H1 (cell line): ENCODE results near the gene PITRM1. TPM values are rescaled to one million over a fixed set of nuclear protein-coding genes. Genes with fewer than 3 reads are reported as not detected.

Source experiments
- CTCF ChIA-PET: fragments of 300-600 bp; sonication (Branson Sonifier 250); formaldehyde crosslinking; loops from one replicate; lab custom pipeline; 2021; ENCODE audit not compliant: partially characterized antibody; lab: Charles Lee
- POLR2A ChIA-PET: fragments of 300-600 bp; sonication (Branson Sonifier 250); formaldehyde crosslinking; loops from one replicate; lab custom pipeline; 2021; ENCODE audit warnings: inconsistent platforms; ENCODE audit not compliant: partially characterized antibody; lab: Charles Lee
- DNase-seq, 2 experiments: peaks; one replicate each; pipeline versions ENCODE4 v3.0.0 to v3.0.0-alpha.2; 2010 to 2022; ENCODE audit warnings: low spot score in 2 of 2, low read depth in 1 of 2, mixed read lengths in 1 of 2
- FAIRE-seq: peaks from 2 replicates; lab custom pipeline; 2011; peaks lifted over from hg19 to GRCh38; lab: Jason Lieb, UNC
- H2AFZ ChIP-seq: 2 replicates; pipeline ENCODE4 v1.8.1; 2012; ENCODE audit warnings: low read length, inconsistent platforms
- H2AK5ac ChIP-seq: 2 replicates; pipeline ENCODE4 v1.6.1; 2013; ENCODE audit warnings: low read depth, low read length
- H2BK120ac ChIP-seq: replicated peaks from 2 replicates; pipeline ENCODE3; 2013; ENCODE audit warnings: low read depth, low read length, inconsistent platforms
- H2BK12ac ChIP-seq: 2 replicates; pipeline ENCODE4 v1.6.1; 2013; ENCODE audit warnings: low read depth, low read length
- H2BK15ac ChIP-seq: 2 replicates; pipeline ENCODE4 v1.6.1; 2013; ENCODE audit warnings: low read length
- H2BK20ac ChIP-seq: 2 replicates; pipeline ENCODE4 v1.6.1; 2013; ENCODE audit warnings: low read length
- H2BK5ac ChIP-seq: 2 replicates; pipeline ENCODE4 v1.6.1; 2013; ENCODE audit warnings: low read depth, low read length
- H3K14ac ChIP-seq: 2 replicates; pipeline ENCODE4 v1.6.1; 2013; ENCODE audit warnings: inconsistent platforms; ENCODE audit not compliant: insufficient read length
- H3K18ac ChIP-seq: 2 replicates; pipeline ENCODE4 v1.6.1; 2013; ENCODE audit warnings: low read length; ENCODE audit errors: extremely low read depth
- H3K23ac ChIP-seq: 2 replicates; pipeline ENCODE4 v1.6.1; 2013; ENCODE audit warnings: inconsistent platforms; ENCODE audit not compliant: insufficient read length
- H3K23me2 ChIP-seq: 2 replicates; pipeline ENCODE4 v1.6.1; 2013; ENCODE audit warnings: low read depth, low read length
- H3K27ac ChIP-seq: 2 replicates; pipeline ENCODE4 v1.6.1; 2011; ENCODE audit warnings: low read depth, low read length, inconsistent platforms
- H3K27me3 ChIP-seq, 4 experiments: replicated peaks in 1 of 4; 1 replicate in 1 of 4; 2 replicates in 3 of 4; pipeline versions ENCODE4 v1.6.1 to v1.8.1; 2011 to 2013; ENCODE audit warnings: low read length in 3 of 4, mild to moderate bottlenecking in 3 of 4, inconsistent platforms in 2 of 4, mixed read lengths in 2 of 4, moderate library complexity in 1 of 4; ENCODE audit not compliant: control insufficient read depth in 3 of 4, insufficient read depth in 3 of 4; ENCODE audit errors: extremely low read depth in 1 of 4
- H3K36me3 ChIP-seq, 4 experiments: 2 replicates each; pipeline versions ENCODE4 v1.6.1 to v1.8.1; 2011 to 2013; ENCODE audit warnings: mild to moderate bottlenecking in 4 of 4, low read length in 3 of 4, moderate library complexity in 2 of 4, control low read depth in 1 of 4, inconsistent platforms in 1 of 4; ENCODE audit not compliant: insufficient read depth in 4 of 4, control insufficient read depth in 2 of 4
- H3K4ac ChIP-seq: replicated peaks from 2 replicates; pipeline ENCODE3; 2013; ENCODE audit warnings: low read length, low read depth, mixed read lengths, inconsistent platforms; ENCODE audit not compliant: insufficient read length
- H3K4me1 ChIP-seq, 4 experiments: replicated peaks in 1 of 4; 1 replicate in 1 of 4; 2 replicates in 3 of 4; pipeline versions ENCODE4 v1.6.1 to v1.8.1; 2011 to 2013; ENCODE audit warnings: low read length in 3 of 4, inconsistent platforms in 2 of 4, mixed read lengths in 1 of 4; ENCODE audit not compliant: insufficient read depth in 4 of 4, control insufficient read depth in 3 of 4
- H3K4me2 ChIP-seq, 2 experiments: 2 replicates each; pipeline versions ENCODE4 v1.6.1 to v1.8.1; 2011 to 2013; ENCODE audit warnings: low read depth in 2 of 2, low read length in 2 of 2, control low read depth in 1 of 2, inconsistent platforms in 1 of 2, mild to moderate bottlenecking in 1 of 2; ENCODE audit not compliant: insufficient read depth in 1 of 2
- H3K4me3 ChIP-seq, 4 experiments: fragments of 200-600, 300-600 bp in 1 of 4; sonication (generic), shearing (Covaris generic), sonication (Bioruptor Twin) in 1 of 4; 2 replicates each; pipeline versions ENCODE4 v1.5.1 to v1.8.1; 2011 to 2016; ENCODE audit warnings: low read length in 4 of 4, low read depth in 3 of 4, control low read depth in 2 of 4, inconsistent platforms in 2 of 4, mild to moderate bottlenecking in 2 of 4, mixed read lengths in 1 of 4, moderate library complexity in 1 of 4; ENCODE audit not compliant: insufficient read depth in 2 of 4; ENCODE audit errors: extremely low read depth in 1 of 4
- H3K56ac ChIP-seq: replicated peaks from 2 replicates; pipeline ENCODE3; 2013; ENCODE audit warnings: low read depth, mild to moderate bottlenecking, mixed read lengths, low read length, inconsistent platforms; ENCODE audit not compliant: insufficient read length
- H3K79me1 ChIP-seq: 2 replicates; pipeline ENCODE4 v1.6.1; 2013; ENCODE audit warnings: low read depth, low read length, control low read depth
- H3K79me2 ChIP-seq, 2 experiments: 2 replicates each; pipeline versions ENCODE4 v1.6.1 to v1.8.1; 2012 to 2013; ENCODE audit warnings: low read length in 2 of 2, mild to moderate bottlenecking in 2 of 2, inconsistent platforms in 1 of 2; ENCODE audit not compliant: insufficient read depth in 2 of 2, control insufficient read depth in 1 of 2
- H3K9ac ChIP-seq, 4 experiments: replicated peaks in 1 of 4; 1 replicate in 1 of 4; 2 replicates in 3 of 4; pipeline versions ENCODE4 v1.6.1 to v1.8.1; 2011 to 2013; ENCODE audit warnings: low read depth in 3 of 4, low read length in 3 of 4, control low read depth in 2 of 4, mild to moderate bottlenecking in 2 of 4, moderate library complexity in 2 of 4, inconsistent platforms in 1 of 4; ENCODE audit errors: extremely low read depth in 1 of 4
- H3K9me3 ChIP-seq, 2 experiments: 2 replicates each; pipeline versions ENCODE4 v1.6.1 to v1.8.1; 2012 to 2013; ENCODE audit warnings: mild to moderate bottlenecking in 2 of 2, moderate library complexity in 2 of 2, control low read depth in 1 of 2, inconsistent platforms in 1 of 2, low read depth in 1 of 2, low read length in 1 of 2, mixed read lengths in 1 of 2; ENCODE audit not compliant: insufficient read depth in 2 of 2
- H4K20me1 ChIP-seq, 2 experiments: replicated peaks in 1 of 2; 2 replicates each; pipeline versions ENCODE3 to v1.8.1; 2011 to 2013; ENCODE audit warnings: inconsistent platforms in 2 of 2, low read length in 2 of 2, mild to moderate bottlenecking in 1 of 2; ENCODE audit not compliant: insufficient read depth in 2 of 2, control insufficient read depth in 1 of 2
- H4K5ac ChIP-seq: 2 replicates; pipeline ENCODE4 v1.6.1; 2013; ENCODE audit warnings: low read length, low read depth, mixed read lengths, inconsistent platforms; ENCODE audit not compliant: insufficient read length
- H4K8ac ChIP-seq: 2 replicates; pipeline ENCODE4 v1.8.0; 2013; ENCODE audit warnings: mild to moderate bottlenecking, moderate library complexity, low read length, inconsistent platforms; ENCODE audit not compliant: insufficient read depth; ENCODE audit errors: extremely low read depth
- H4K91ac ChIP-seq: replicated peaks from 2 replicates; pipeline ENCODE3; 2013; ENCODE audit warnings: low read length, mixed read lengths, inconsistent platforms; ENCODE audit not compliant: insufficient read length
- BCL11A ChIP-seq, 2 experiments: IDR thresholded peaks; one replicate each; pipeline ENCODE4 v1.6.1; 2011; ENCODE audit warnings: low read depth in 2 of 2, low read length in 2 of 2, mild to moderate bottlenecking in 2 of 2
- CTCF ChIP-seq, 3 experiments: IDR thresholded peaks; 1 replicate in 2 of 3; 2 replicates in 1 of 3; pipeline versions ENCODE4 v1.5.1 to v1.6.1; 2011; ENCODE audit warnings: low read length in 3 of 3, mild to moderate bottlenecking in 3 of 3, inconsistent platforms in 2 of 3, low read depth in 1 of 3, moderate library complexity in 1 of 3; ENCODE audit not compliant: insufficient read depth in 1 of 3; ENCODE audit errors: control extremely low read depth in 1 of 3
- FOSL1 ChIP-seq: IDR thresholded peaks from 2 replicates; pipeline ENCODE4 v1.6.1; 2011; ENCODE audit warnings: mild to moderate bottlenecking, low read depth, low read length, moderate library complexity; ENCODE audit not compliant: insufficient read depth
- HDAC6 ChIP-seq: IDR thresholded peaks from one replicate; pipeline ENCODE4 v1.7.1; 2012; ENCODE audit warnings: low read depth, mild to moderate bottlenecking, inconsistent platforms, low read length, moderate library complexity
- SIRT6 ChIP-seq: IDR thresholded peaks from one replicate; pipeline ENCODE4 v1.7.1; 2012; ENCODE audit warnings: low read length, inconsistent platforms
- SIX5 ChIP-seq: IDR thresholded peaks from 2 replicates; pipeline ENCODE4 v1.6.1; 2011; ENCODE audit warnings: mild to moderate bottlenecking, low read depth, low read length
- SP2 ChIP-seq: IDR thresholded peaks from 2 replicates; pipeline ENCODE4 v1.6.1; 2012; ENCODE audit warnings: mild to moderate bottlenecking, low read length, inconsistent platforms
- TAF7 ChIP-seq: optimal IDR thresholded peaks from 2 replicates; pipeline ENCODE3; 2011; ENCODE audit warnings: low read depth, mild to moderate bottlenecking, inconsistent platforms, low read length, moderate library complexity, borderline replicate concordance
- TBP ChIP-seq: IDR thresholded peaks from 2 replicates; pipeline ENCODE4 v1.6.1; 2011; ENCODE audit warnings: low read depth, low read length, improper control_type of control experiment
- USF2 ChIP-seq: IDR thresholded peaks from 2 replicates; pipeline ENCODE4 v1.6.1; 2011; ENCODE audit warnings: low read length, improper control_type of control experiment
- WGBS, 2 experiments: shearing (Covaris generic) in 1 of 2; methylation state at CpG; one replicate each; pipeline versions ENCODE4 v1.1.6 to v1.1.7; 2013 to 2015; ENCODE audit warnings: low lambda C conversion rate in 2 of 2, mixed read lengths in 2 of 2, inconsistent platforms in 1 of 2, low coverage in 1 of 2, missing lambda C conversion rate in 1 of 2; ENCODE audit not compliant: insufficient replicate concordance in 2 of 2, insufficient coverage in 1 of 2, insufficient read length in 1 of 2; ENCODE audit errors: extremely low coverage in 1 of 2, missing lambda C conversion rate in 1 of 2; 5-methylcytosine and 5-hydroxymethylcytosine counted together
- polyA plus RNA-seq, 7 experiments: library from polyadenylated mRNA; depleted of rRNA in 3 of 7; stranded (reverse) in 5 of 7; unstranded in 2 of 7; fragments of >200 nt in 5 of 7; fragments of 200-250 nt in 2 of 7; gene quantifications; 1 replicate in 5 of 7; 2 replicates in 1 of 7; 4 replicates in 1 of 7; pipeline versions ENCODE4 v1.2.1 to v1.2.3, GENCODE V29; 2011 to 2013; ENCODE audit warnings: missing spikeins in 2 of 7, mixed read lengths in 2 of 7
- total RNA-seq: library from RNA; stranded (reverse); fragmentation: NEBNext Ultra II Directional; extraction: Animal tissue kit (Norgen Biotek cat#: 25700); gene quantifications from 2 replicates; pipeline ENCODE4 v1.2.1, GENCODE V29; 2021

PITRM1 gene
- total and polyA plus RNA-seq, 2 of the 8 experiments (the other 6 are each of a cell fraction or from before 2014, with no cell fraction given) = 18.6 to 31.5 TPM

DNA sequence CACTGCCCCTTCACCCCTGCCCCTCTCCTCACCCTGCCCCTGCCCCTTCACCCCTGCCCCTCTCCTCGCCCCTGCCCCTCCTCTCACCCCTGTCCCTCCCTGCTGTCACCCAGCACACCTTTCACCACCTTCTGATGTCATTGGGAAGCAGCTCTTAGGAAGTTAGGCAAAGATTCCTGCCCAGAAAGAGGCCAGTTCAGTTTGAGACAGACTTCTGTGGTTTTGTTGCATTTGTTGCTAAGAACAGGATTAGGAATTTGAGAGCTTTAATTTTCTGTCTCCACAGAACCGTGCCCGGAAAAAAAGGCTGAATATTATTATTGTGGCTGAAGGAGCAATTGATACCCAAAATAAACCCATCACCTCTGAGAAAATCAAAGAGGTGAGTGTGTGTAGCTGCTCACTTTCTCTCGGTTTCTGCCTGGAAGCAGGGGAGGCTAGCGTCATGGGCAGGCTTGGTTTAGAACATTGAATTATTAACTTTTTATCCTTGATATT lies 65.6 kb downstream of the PITRM1 start:
- Histone ChIP-seq H2BK20ac (no peak overlapping the region), H3K4me2 (no peak overlapping the region), H3K4ac (no peak overlapping the region), H3K18ac (no peak overlapping the region), H3K4me1 (peaks cover 0 to 4% (median 0%) of the 10 kb centered on the region in 4 experiments; a peak in 1 of 7 replicates), H2BK120ac (no peak overlapping the region), H3K56ac (no peak overlapping the region), H3K23me2 (no peaks in the 10 kb centered on the region; the same call in 1 of the 2 replicates), H2AFZ (no peak overlapping the region), H3K14ac (no peak overlapping the region), H3K79me1 (peaks cover 6% of the 10 kb centered on the region), H4K8ac (no peak overlapping the region), H4K91ac (no peak overlapping the region), H2BK12ac (no peak overlapping the region), H3K27ac (no peak overlapping the region), H4K20me1 (peaks cover 0 to 17% of the 10 kb centered on the region in 2 experiments), H3K79me2 (0 out of 4 replicates have a peak, but pooled peaks cover 3 to 4% of the 10 kb centered on the region in 2 experiments), H3K36me3 (peaks cover 20 to 79% (median 54%) of the 10 kb centered on the region in 4 experiments), H3K9ac (no peak overlapping the region), H3K23ac (no peak overlapping the region), H3K27me3 (no peaks in the 10 kb centered on the region), H3K9me3 (no peaks in the 10 kb centered on the region), H4K5ac (no peak overlapping the region), H2BK5ac (no peak overlapping the region), H2AK5ac (no peak overlapping the region), H2BK15ac (no peak overlapping the region), H3K4me3 (no peak overlapping the region)
- CTCF ChIA-PET = interaction anchor here (1.0 to 2.3 kb wide), 2 partner anchors 14 to 53 kb away, joined by 3 to 11 read pairs; no protein-coding TSS in a partner anchor
- POLR2A ChIA-PET = interaction anchor here (1.1 kb wide), 1 partner anchor 10 kb away, joined by 3 read pairs; no protein-coding TSS in a partner anchor
- 95% methylated on average over 4 of the region's 5 CpGs; no CpG with 5 or more reads in 1 of the 2 experiments for WGBS, 2 experiments
- FAIRE-seq (no peak), DNase-seq (no peak)
- no peak for TF ChIP-seq SP2
- no peak for TF ChIP-seq SIX5
- no peak for TF ChIP-seq BCL11A (IDR thresholded peaks at IDR 0.05; ENCODE audit: low read depth in 2 of 2, low read length in 2 of 2)
- TF ChIP-seq USF2 = no peak
- TF ChIP-seq SIRT6 = no peak
- TF ChIP-seq FOSL1 = no peak
- TF ChIP-seq TBP = no peak
- TF ChIP-seq HDAC6 = no peak
- TF ChIP-seq TAF7 = no peak
- no peak for TF ChIP-seq CTCF (IDR thresholded peaks at IDR 0.05; ENCODE audit: control extremely low read depth in 1 of 3, insufficient read depth in 1 of 3, low read depth in 1 of 3, low read length in 3 of 3)
